BJ (cell line): ENCODE results near the gene CEP85. TPM values are rescaled to one million over a fixed set of nuclear protein-coding genes. Genes with fewer than 3 reads are reported as not detected.

Experiments
- CTCF ChIA-PET: fragments of 350-600 bp; formaldehyde crosslinking; extraction: SDS; loops from one replicate; lab custom pipeline; 2021; ENCODE audit warnings: antibody characterized with exemption, inconsistent platforms; lab: Yijun Ruan, JAX
- POLR2A ChIA-PET: fragments of 300-600 bp; sonication (Branson Sonifier 250); formaldehyde crosslinking; extraction: SDS; loops from one replicate; lab custom pipeline; 2021; ENCODE audit warnings: antibody characterized with exemption; lab: Charles Lee
- DNase-seq: peaks from one replicate; pipeline ENCODE4 v3.0.0-alpha.2; 2011; ENCODE audit warnings: low read depth
- H3K27me3 ChIP-seq: 2 replicates; pipeline ENCODE4 v1.6.0; 2011; ENCODE audit warnings: low read length; ENCODE audit not compliant: control insufficient read depth, insufficient read depth
- H3K36me3 ChIP-seq: 2 replicates; pipeline ENCODE4 v1.5.1; 2011; ENCODE audit warnings: low read length; ENCODE audit not compliant: control insufficient read depth, insufficient read depth
- H3K4me3 ChIP-seq: 2 replicates; pipeline ENCODE4 v1.5.1; 2011; ENCODE audit warnings: low read depth, mild to moderate bottlenecking, control low read depth, low read length
- polyA plus RNA-seq: library from polyadenylated mRNA; depleted of rRNA; stranded (reverse); fragments of >200 nt; gene quantifications from 2 replicates; pipeline ENCODE4 v1.2.3, GENCODE V29; 2011
- TF ChIP-seq, protein P1 (sequence below): IDR thresholded peaks from 2 replicates; pipeline ENCODE4 v1.5.1; 2011; ENCODE audit warnings: low read depth, mild to moderate bottlenecking, control low read depth, inconsistent platforms, low read length, moderate library complexity; ENCODE audit not compliant: insufficient read depth

Gene CEP85
- polyA plus RNA-seq, 1 experiment, result 10.8 TPM

- H3K4me3 ChIP-seq, result no peak overlapping the region
- ChIA-PET POLR2A (no interaction called here), CTCF (interaction anchor here (4.9 kb wide), 1 partner anchor 12 kb away, joined by 27 read pairs; no protein-coding TSS in a partner anchor)
- DNase-seq, result no peak
- H3K27me3 ChIP-seq, result no peaks in the 10 kb centered on the region
- H3K36me3 ChIP-seq, result no peaks in the 10 kb centered on the region
- TF ChIP-seq, protein P1, sequence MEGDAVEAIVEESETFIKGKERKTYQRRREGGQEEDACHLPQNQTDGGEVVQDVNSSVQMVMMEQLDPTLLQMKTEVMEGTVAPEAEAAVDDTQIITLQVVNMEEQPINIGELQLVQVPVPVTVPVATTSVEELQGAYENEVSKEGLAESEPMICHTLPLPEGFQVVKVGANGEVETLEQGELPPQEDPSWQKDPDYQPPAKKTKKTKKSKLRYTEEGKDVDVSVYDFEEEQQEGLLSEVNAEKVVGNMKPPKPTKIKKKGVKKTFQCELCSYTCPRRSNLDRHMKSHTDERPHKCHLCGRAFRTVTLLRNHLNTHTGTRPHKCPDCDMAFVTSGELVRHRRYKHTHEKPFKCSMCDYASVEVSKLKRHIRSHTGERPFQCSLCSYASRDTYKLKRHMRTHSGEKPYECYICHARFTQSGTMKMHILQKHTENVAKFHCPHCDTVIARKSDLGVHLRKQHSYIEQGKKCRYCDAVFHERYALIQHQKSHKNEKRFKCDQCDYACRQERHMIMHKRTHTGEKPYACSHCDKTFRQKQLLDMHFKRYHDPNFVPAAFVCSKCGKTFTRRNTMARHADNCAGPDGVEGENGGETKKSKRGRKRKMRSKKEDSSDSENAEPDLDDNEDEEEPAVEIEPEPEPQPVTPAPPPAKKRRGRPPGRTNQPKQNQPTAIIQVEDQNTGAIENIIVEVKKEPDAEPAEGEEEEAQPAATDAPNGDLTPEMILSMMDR, result no peak
These were observed 63.8 kb downstream of the CEP85 start for GRCh38 chr1:26297791-26298124.

DNA sequence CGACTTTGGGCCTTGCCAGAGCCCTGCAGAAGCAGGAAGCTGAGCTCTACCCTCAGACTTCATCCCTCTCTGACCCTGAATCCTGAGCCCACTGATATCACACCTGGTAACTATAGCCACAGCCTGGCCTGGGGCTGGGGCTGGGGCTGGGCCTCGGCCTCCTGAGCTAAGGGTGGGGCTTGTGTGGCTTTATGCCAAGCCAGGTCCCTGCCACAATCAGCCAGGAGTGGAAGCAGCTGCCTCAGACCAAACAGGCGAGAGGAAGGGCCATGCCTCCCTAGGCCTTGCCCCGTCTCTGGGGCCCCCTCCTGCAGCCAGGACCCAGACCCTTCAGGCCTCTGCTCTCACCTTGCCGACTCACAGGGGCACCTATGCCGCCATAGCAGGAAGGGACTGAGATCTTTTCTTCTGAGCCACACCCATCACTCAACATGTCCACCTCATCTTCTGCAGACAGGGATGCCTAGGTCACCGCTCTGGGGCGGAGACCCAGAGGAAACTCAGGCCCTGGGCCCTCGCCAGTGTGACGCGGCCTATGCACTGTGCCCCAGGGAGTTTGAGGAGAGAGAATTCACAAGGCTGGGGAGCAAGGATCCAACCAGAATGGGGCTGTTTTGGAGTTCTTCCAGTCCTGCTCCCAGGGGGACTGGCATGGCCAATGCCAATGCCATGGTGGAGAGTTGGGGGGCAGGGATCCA, 66.7 kb downstream of the CEP85 start:
- CTCF ChIA-PET, result interaction anchor here (0.8 to 2.4 kb wide), 3 partner anchors 16 to 21 kb away, joined by 3 to 9 read pairs (median 7); partner anchors contain the start of gene SH3BGRL3
- POLR2A ChIA-PET, result no interaction called here
- Histone ChIP-seq H3K36me3 (no peaks in the 10 kb centered on the region), H3K27me3 (no peaks in the 10 kb centered on the region), H3K4me3 (no peak overlapping the region)
- TF ChIP-seq, protein P1, result no peak
- DNase-seq, result no peak

GRCh38 chr1:26302733-26303405, 68.9 kb downstream of the CEP85 start:
- CTCF ChIA-PET, result interaction anchor here (1.9 kb wide), 1 partner anchor 18 kb away, joined by 6 read pairs; no protein-coding TSS in a partner anchor
- POLR2A ChIA-PET, result interaction anchor here (1.4 kb wide), 1 partner anchor 18 kb away, joined by 3 read pairs; no protein-coding TSS in a partner anchor
- no peak overlapping the region for H3K4me3 ChIP-seq
- DNase-seq, result no peak
- TF ChIP-seq, protein P1, result no peak
- no peaks in the 10 kb centered on the region for H3K36me3 ChIP-seq
- no peaks in the 10 kb centered on the region for H3K27me3 ChIP-seq

DNA sequence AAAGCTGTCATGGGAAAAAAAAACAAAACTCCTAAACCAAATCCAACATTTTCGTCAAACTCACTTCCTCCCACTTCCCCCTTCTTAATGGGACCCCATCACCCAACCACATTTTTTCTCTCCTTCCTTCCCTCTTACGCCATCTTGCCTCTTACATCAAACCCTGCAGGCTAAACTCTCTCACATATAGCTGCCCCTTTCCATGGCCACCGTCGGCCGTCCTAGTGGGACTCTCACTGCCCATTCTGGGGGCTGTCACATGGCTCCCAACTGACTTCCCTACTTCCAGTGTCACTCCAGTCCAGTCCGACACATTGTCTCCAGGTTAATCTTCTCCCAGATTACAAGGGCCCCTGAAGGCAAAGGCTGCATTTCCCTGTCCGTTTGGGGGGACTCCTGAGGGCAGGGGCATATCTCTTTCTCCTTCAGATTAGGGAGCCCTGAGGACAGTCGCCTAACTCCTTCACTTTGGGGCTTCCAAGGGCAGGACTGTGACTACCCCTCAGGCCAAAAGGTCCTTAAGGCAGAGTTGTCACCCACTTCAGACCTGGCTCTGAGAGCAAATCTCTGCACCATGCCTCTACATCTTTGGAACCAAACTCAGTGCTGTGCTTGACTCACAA, 71.8 kb downstream of the CEP85 start:
- ChIA-PET POLR2A (no interaction called here), CTCF (interaction anchor here (1.7 to 2.5 kb wide), 2 partner anchors 10 to 21 kb away, joined by 6 to 8 read pairs; no protein-coding TSS in a partner anchor)
- TF ChIP-seq, protein P1, result no peak
- Histone ChIP-seq H3K36me3 (no peaks in the 10 kb centered on the region), H3K27me3 (no peaks in the 10 kb centered on the region), H3K4me3 (peak overlapping the region; percentile 88)
- no peak for DNase-seq
